ENCODE results near the gene VTA1. TPM values are rescaled to one million over a fixed set of nuclear protein-coding genes. Genes with fewer than 3 reads are reported as not detected.

Gene VTA1
- total RNA-seq, 6 experiments from 2014 or later: 68.3 to 81.3 (median 77.1) TPM

- Mint-ChIP-seq H3K27ac (no peak overlapping the region), H3K36me3 (ENCODE audit: low read depth) (peaks cover 42% of the 10 kb centered on the region), H3K4me3 (no peak overlapping the region), H3K4me1 (ENCODE audit: low read depth) (no peaks in the 10 kb centered on the region), H3K27me3 (ENCODE audit: insufficient read depth) (no peaks in the 10 kb centered on the region; the same call in 1 of the 2 replicates), H3K9me3 (peaks cover under 1% of the 10 kb centered on the region; the same call in 1 of the 2 replicates)
- no peak for DNase-seq
- TF ChIP-seq CTCF (IDR thresholded peaks at IDR 0.05): no peak
Observed at GRCh38 chr6:142172758-142173157, 25.7 kb downstream of the VTA1 start.

GRCh38 chr6:142173980-142174379 is 26.9 kb downstream of the VTA1 start:
- no peak for DNase-seq
- no peaks in the 10 kb centered on the region for H3K4me1 Mint-ChIP-seq (ENCODE audit: low read depth)
- no peak for TF ChIP-seq CTCF (IDR thresholded peaks at IDR 0.05)
- H3K36me3 Mint-ChIP-seq (ENCODE audit: low read depth): peaks cover 48% of the 10 kb centered on the region
- peaks cover 6% of the 10 kb centered on the region; the same call in 1 of the 2 replicates for H3K9me3 Mint-ChIP-seq
- no peaks in the 10 kb centered on the region; the same call in 1 of the 2 replicates for H3K27me3 Mint-ChIP-seq (ENCODE audit: insufficient read depth)
- no peak overlapping the region for H3K4me3 Mint-ChIP-seq
- no peak overlapping the region for H3K27ac Mint-ChIP-seq

- Mint-ChIP-seq H3K36me3 (ENCODE audit: low read depth) (peaks cover 48% of the 10 kb centered on the region), H3K4me3 (no peak overlapping the region), H3K9me3 (peaks cover 6% of the 10 kb centered on the region; the same call in 1 of the 2 replicates), H3K27ac (peak overlapping the region; percentile 2; the same call in 1 of the 2 replicates), H3K4me1 (ENCODE audit: low read depth) (no peaks in the 10 kb centered on the region), H3K27me3 (ENCODE audit: insufficient read depth) (no peaks in the 10 kb centered on the region; the same call in 1 of the 2 replicates)
- TF ChIP-seq CTCF (IDR thresholded peaks at IDR 0.05): no peak
- no peak for DNase-seq
Observed at GRCh38 chr6:142174703-142175102, 27.6 kb downstream of the VTA1 start.

- no peaks in the 10 kb centered on the region for H3K27me3 Mint-ChIP-seq (ENCODE audit: insufficient read depth)
- H3K4me1 Mint-ChIP-seq (ENCODE audit: low read depth): no peaks in the 10 kb centered on the region
- no peak overlapping the region for H3K4me3 Mint-ChIP-seq
- no peak overlapping the region for H3K27ac Mint-ChIP-seq
- H3K36me3 Mint-ChIP-seq (ENCODE audit: low read depth): peaks cover 47% of the 10 kb centered on the region
- no peak for DNase-seq
- TF ChIP-seq CTCF (IDR thresholded peaks at IDR 0.05): no peak
- H3K9me3 Mint-ChIP-seq: peaks cover 6% of the 10 kb centered on the region; the same call in 1 of the 2 replicates
Observed at GRCh38 chr6:142178129-142178528, 31.1 kb downstream of the VTA1 start.

GRCh38 chr6:142182004-142182403 is 34.9 kb downstream of the VTA1 start:
- no peak overlapping the region for H3K27ac Mint-ChIP-seq
- TF ChIP-seq CTCF (IDR thresholded peaks at IDR 0.05): no peak
- H3K27me3 Mint-ChIP-seq (ENCODE audit: insufficient read depth): no peaks in the 10 kb centered on the region; the same call in 1 of the 2 replicates
- H3K36me3 Mint-ChIP-seq (ENCODE audit: low read depth): peaks cover 23% of the 10 kb centered on the region
- H3K4me1 Mint-ChIP-seq (ENCODE audit: low read depth): peaks cover 11% of the 10 kb centered on the region; the same call in 1 of the 2 replicates
- no peak for DNase-seq
- H3K4me3 Mint-ChIP-seq: no peak overlapping the region
- peaks cover 6% of the 10 kb centered on the region; the same call in 1 of the 2 replicates for H3K9me3 Mint-ChIP-seq
